HG02943 (cell line): Measurements from ENCODE around the gene ADCY3.

Experiments used
- ATAC-seq: cut with Tn5 transposase; IDR thresholded peaks from one replicate; pipeline ENCODE4 v1.9.1; 2021; ENCODE audit warnings: mild to moderate bottlenecking, low read depth, moderate library complexity; ENCODE audit not compliant: unreplicated experiment

ADCY3 gene

GRCh38 chr2:24920098-24920808, at the start of gene ADCY3:
ADCY3 (minus strand) TSS chr2:24920237; CDS start chr2:24918987, 1,250 bp downstream.
- peak; percentile 48 for ATAC-seq

DNA sequence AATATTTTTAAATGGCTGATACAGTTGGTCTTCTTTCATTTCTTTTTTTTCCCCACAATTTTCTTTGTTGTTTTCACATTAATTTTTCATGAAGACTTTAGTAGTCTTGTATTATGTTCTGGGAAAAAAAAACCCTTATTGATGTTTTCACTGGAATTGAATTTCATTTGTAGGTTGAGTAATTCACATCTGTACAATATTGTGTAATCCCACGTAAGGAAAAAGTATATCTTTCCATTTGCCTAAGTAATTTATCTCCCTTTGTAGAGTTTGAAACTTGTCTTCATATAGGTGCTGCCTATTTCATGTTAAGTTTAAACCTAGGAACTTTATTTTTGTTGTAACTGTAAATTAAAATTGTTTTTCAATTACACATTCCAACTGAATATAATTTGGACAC, 49.7 kb upstream of the ADCY3 start:
- ATAC-seq: no peak

DNA sequence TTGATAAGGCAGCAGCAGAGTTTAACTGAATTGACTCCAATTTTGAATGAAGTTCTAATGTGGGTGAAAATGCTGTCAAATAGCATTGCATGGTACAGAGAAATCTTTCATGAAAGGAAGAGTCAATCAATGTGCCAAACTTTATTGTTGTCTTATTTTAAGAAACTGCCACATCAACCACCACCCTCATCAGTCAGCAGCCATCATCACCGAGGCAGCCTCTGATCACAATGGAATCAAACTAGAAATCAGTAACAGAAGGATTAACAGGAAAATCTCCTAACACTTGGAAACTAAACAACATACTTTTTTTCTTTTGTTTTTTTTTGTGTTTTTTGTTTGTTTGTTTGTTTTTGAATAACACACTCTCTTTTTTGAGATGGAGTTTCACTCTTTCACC, 41.9 kb upstream of the ADCY3 start:
- no peak for ATAC-seq

DNA sequence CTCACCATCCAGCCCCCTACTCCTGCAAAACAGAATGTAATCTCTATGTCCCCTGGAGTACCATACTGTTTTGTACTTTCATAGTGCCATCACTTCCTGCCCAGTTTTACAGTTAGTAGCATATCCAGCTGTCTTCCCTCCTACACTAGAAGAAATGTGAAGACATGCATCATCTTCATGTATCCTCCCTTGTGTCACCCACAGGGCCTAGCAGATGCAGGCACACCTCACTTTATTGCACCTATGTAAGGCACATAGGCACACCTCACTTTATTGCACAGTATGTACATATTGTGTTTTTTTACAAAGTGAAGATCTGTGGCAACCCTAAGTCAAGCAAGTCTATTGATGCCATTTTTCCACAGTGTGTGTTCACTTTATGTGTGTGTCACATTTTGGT, 39.7 kb upstream of the ADCY3 start:
- no peak for ATAC-seq

DNA sequence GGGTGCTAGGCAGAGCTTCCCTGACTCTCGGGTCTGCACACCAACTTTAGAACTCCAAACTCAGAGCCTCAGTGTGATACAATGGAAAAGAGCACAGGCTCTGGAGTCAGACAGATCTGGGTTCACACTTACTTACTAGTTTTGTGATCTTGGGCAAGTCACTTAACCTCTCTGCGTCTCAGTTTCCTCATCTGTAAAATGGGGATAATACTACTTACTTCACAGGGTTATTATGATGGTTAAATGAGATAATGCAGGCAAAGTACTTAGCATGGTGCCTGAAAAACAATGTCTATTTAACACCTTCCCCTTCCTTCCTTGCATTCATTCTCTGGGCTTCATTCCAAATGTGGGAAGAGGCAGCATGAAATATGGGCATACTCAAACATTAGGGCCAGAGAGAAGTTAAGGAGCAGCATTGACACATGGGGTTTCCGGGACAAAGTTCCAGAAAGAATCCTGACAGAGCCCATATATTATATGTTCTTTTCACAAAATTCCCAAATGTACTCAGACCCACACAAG, 38.4 kb upstream of the ADCY3 start:
- ATAC-seq: no peak

- ATAC-seq: no peak
Observed at GRCh38 chr2:24957976-24958375, 37.9 kb upstream of the ADCY3 start.

- ATAC-seq: no peak
Observed at GRCh38 chr2:24957221-24957620, 37.2 kb upstream of the ADCY3 start.

DNA sequence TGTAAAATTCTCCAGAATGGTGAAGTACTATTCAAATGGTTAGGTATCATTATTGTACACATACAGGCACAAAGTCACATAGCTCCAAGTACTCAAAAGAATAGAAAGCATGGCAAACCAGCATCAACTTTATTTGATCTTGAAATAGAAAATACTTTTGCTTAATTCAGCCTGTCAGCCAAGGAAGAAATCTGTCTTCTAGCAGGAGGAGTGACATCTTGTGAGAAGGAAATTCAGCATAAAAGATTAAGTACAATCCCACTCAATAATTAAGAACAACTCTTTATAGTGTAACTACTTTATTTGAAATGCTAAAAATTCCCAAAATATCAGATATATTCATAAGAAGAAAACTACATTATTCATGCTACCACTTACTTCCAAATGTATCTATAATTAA, 35.9 kb upstream of the ADCY3 start:
- no peak for ATAC-seq

- no peak for ATAC-seq
Observed at GRCh38 chr2:24955232-24955631, 35.2 kb upstream of the ADCY3 start.

- no peak for ATAC-seq
Observed at GRCh38 chr2:24950102-24950501, 30.1 kb upstream of the ADCY3 start.

DNA sequence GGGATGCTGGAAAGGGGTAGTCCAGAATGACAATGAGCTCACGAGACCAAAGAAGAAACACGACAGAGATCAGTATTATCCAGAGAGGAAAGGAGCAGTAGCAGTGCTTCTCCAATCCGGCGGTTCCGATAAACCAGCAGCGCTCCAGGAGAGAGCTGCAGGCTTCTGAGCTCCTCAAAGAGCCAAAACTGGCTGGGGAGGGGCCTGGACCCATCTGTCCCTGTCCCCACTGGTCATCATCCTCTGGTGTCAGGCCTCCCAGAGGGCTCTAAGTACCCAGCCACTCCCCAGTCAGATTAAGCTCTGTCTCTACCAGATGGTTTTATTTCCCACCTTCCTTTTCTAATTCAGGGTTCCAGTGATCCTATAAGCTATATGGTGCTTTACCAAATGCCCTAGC, 28.5 kb upstream of the ADCY3 start:
- no peak for ATAC-seq

- no peak for ATAC-seq
Observed at GRCh38 chr2:24947561-24948157, 27.6 kb upstream of the ADCY3 start.

- no peak for ATAC-seq
Observed at GRCh38 chr2:24945907-24946306, 25.9 kb upstream of the ADCY3 start.

GRCh38 chr2:24943427-24944053, 23.5 kb upstream of the ADCY3 start:
- no peak for ATAC-seq

- ATAC-seq: no peak
Observed at GRCh38 chr2:24939353-24939752, 19.3 kb upstream of the ADCY3 start.

DNA sequence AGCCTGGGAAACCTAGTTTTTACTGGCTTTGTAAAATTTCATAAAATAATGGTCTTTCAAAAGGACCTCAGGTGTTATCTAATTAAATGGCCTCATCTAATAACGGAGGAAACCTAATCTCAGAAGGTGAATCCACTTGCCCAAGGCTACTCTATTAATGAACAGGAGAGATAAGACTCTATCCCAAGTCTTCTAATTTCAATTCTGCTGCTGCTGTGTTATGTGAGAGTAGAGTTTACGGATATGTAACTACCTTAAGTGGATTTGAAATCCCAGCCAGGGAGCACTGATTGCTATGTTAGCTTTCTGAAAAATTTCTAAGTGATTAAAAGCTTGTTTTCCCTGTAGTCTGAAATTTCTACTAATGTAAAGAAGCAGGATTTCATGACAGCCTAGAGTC, 17.2 kb upstream of the ADCY3 start:
- ATAC-seq: no peak

GRCh38 chr2:24935145-24935544, 15.1 kb upstream of the ADCY3 start:
- ATAC-seq: no peak

DNA sequence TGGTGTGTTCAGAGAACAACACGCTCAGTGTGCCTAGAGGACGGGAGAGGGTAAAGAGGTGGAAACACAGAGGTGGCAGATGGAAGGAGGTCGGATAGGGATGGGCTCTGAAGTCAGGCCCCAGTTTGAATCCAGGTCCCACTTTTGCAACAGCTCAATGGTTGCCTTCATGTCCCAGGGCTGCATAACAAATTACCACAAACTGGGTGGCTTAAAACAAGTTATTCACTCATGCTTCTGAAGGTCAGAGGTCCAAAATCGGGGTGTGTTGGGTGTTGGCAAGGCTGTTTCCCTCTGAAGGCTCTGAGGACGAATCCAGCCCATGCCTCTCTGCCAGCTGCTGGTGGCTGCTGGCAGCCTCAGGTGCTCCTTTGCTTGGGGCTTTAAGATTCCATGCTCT, 12.7 kb upstream of the ADCY3 start:
- no peak for ATAC-seq

DNA sequence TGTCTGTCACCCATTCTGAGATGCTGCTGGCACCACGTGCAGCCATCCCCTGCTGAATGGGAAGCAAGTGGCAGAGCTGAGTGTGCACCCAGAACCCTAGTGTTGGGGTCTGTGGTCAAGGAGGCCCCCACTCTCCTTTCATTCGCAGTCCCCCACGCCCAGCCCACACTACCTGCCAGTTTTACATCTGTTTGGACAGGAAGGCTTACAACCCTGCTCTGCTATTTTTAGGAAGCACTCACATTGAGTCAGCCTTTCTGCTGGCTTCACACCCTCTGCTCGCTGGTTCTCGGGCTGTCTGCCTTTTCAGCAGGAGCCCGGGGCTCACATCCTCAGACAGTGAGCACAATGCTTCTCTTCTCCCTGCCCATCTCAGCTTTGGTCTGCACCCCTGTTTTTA, 10.7 kb upstream of the ADCY3 start:
- ATAC-seq: peak; percentile 59

DNA sequence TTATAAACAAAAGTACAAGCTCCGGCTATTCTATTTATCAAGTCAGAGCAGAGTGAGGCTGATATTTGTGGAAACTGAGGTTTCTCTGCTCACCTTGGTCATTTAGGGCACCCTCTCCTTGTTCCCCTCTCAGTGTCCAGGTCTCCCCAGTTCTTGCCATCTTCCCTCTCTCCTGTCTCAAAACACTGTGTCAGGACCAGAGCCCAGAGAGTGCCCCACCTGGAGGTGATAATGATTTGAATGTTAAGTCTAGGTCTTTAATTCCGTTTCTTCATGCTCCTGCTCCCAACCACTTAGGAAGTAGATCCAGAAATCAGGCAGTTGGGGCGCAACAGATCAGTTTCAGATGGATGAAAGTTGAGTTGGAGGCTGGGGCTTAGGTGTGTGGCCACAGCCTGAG, 9.2 kb upstream of the ADCY3 start:
- no peak for ATAC-seq

GRCh38 chr2:24928036-24928435, 8.0 kb upstream of the ADCY3 start:
- ATAC-seq: no peak
